BJ (cell line): ENCODE results near the gene TMEM221. TPM values are rescaled to one million over a fixed set of nuclear protein-coding genes. Genes with fewer than 3 reads are reported as not detected.

Experiments
- CTCF ChIA-PET: fragments of 350-600 bp; formaldehyde crosslinking; extraction: SDS; loops from one replicate; lab custom pipeline; 2021; ENCODE audit warnings: antibody characterized with exemption, inconsistent platforms; lab: Yijun Ruan, JAX
- POLR2A ChIA-PET: fragments of 300-600 bp; sonication (Branson Sonifier 250); formaldehyde crosslinking; extraction: SDS; loops from one replicate; lab custom pipeline; 2021; ENCODE audit warnings: antibody characterized with exemption; lab: Charles Lee
- DNase-seq: peaks from one replicate; pipeline ENCODE4 v3.0.0-alpha.2; 2011; ENCODE audit warnings: low read depth
- H3K27me3 ChIP-seq: 2 replicates; pipeline ENCODE4 v1.6.0; 2011; ENCODE audit warnings: low read length; ENCODE audit not compliant: control insufficient read depth, insufficient read depth
- H3K36me3 ChIP-seq: 2 replicates; pipeline ENCODE4 v1.5.1; 2011; ENCODE audit warnings: low read length; ENCODE audit not compliant: control insufficient read depth, insufficient read depth
- H3K4me3 ChIP-seq: 2 replicates; pipeline ENCODE4 v1.5.1; 2011; ENCODE audit warnings: low read depth, mild to moderate bottlenecking, control low read depth, low read length
- polyA plus RNA-seq: library from polyadenylated mRNA; depleted of rRNA; stranded (reverse); fragments of >200 nt; gene quantifications from 2 replicates; pipeline ENCODE4 v1.2.3, GENCODE V29; 2011
- TF ChIP-seq, protein P1 (sequence below): IDR thresholded peaks from 2 replicates; pipeline ENCODE4 v1.5.1; 2011; ENCODE audit warnings: low read depth, mild to moderate bottlenecking, control low read depth, inconsistent platforms, low read length, moderate library complexity; ENCODE audit not compliant: insufficient read depth

The TMEM221 gene
- polyA plus RNA-seq, 1 experiment, result 0.11 TPM

GRCh38 chr19:17391371-17392151 is 56.9 kb downstream of the TMEM221 start:
- H3K4me3 ChIP-seq, result peak overlapping the region; percentile 27
- no peak for DNase-seq
- ChIA-PET POLR2A (interaction anchor here (0.7 kb wide), 1 partner anchor 83 kb away, joined by 3 read pairs; no protein-coding TSS in a partner anchor), CTCF (interaction anchor here (0.6 to 3.3 kb wide), 10 partner anchors 10 to 461 kb away, joined by 3 to 18 read pairs (median 3); partner anchors contain the start of gene ABHD8)
- H3K36me3 ChIP-seq, result no peaks in the 10 kb centered on the region
- TF ChIP-seq, protein P1, sequence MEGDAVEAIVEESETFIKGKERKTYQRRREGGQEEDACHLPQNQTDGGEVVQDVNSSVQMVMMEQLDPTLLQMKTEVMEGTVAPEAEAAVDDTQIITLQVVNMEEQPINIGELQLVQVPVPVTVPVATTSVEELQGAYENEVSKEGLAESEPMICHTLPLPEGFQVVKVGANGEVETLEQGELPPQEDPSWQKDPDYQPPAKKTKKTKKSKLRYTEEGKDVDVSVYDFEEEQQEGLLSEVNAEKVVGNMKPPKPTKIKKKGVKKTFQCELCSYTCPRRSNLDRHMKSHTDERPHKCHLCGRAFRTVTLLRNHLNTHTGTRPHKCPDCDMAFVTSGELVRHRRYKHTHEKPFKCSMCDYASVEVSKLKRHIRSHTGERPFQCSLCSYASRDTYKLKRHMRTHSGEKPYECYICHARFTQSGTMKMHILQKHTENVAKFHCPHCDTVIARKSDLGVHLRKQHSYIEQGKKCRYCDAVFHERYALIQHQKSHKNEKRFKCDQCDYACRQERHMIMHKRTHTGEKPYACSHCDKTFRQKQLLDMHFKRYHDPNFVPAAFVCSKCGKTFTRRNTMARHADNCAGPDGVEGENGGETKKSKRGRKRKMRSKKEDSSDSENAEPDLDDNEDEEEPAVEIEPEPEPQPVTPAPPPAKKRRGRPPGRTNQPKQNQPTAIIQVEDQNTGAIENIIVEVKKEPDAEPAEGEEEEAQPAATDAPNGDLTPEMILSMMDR, result no peak
- H3K27me3 ChIP-seq, result peaks cover 2% of the 10 kb centered on the region; the same call in 1 of the 2 replicates

GRCh38 chr19:17390665-17391370 is 57.6 kb downstream of the TMEM221 start:
- no peaks in the 10 kb centered on the region for H3K36me3 ChIP-seq
- TF ChIP-seq, protein P1, result peak; percentile 63
- POLR2A ChIA-PET, result interaction anchor here (0.7 kb wide), 1 partner anchor 82 kb away, joined by 3 read pairs; no protein-coding TSS in a partner anchor
- peak; percentile 52 for DNase-seq
- peaks cover 2% of the 10 kb centered on the region; the same call in 1 of the 2 replicates for H3K27me3 ChIP-seq
- CTCF ChIA-PET, result interaction anchor here (0.7 to 7.8 kb wide), 9 partner anchors 11 to 105 kb away, joined by 3 to 121 read pairs (median 4); partner anchors contain the start of gene ABHD8
- H3K4me3 ChIP-seq, result peak overlapping the region; percentile 62

DNA sequence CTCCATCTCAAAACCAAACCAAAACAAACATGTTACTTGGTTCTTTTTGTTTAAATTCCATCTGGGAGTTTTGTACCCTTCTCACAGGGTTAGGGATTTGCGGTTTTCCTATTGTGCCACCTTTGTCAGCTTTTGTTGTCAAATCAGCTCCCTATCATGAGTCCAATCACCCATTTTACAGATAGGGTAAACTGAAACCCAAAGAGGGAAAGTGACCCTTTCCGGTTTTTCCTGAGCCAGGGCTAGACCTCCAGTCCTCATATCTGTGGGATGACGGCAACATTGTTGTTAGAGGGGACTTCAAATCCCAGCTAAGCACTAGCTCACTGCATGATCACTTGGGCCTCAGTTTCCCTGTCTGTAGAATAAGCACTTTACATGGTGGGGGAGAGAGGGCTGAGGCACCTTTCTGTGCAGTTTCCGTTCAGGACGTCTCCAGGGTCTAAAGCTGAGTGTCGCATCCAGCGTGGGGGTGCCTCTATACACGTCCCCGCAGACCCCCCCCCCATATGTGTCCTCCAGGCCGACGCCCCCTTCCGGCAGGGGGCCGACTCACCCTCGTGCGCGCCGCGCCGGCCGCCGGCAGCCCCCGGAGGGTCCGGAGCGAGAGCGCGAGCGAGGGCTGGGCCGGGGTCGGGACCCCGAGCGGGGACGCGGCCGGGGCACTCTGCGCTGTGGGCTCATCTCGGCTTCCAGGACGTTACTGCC is 58.4 kb downstream of the TMEM221 start:
- TF ChIP-seq, protein P1, result peak; percentile 25; the same call in 1 of the 2 replicates
- CTCF ChIA-PET, result interaction anchor here (0.9 to 7.8 kb wide), 10 partner anchors 10 to 106 kb away, joined by 3 to 121 read pairs (median 4); partner anchors contain the start of gene ABHD8
- POLR2A ChIA-PET, result no interaction called here
- H3K27me3 ChIP-seq, result peaks cover 2% of the 10 kb centered on the region; the same call in 1 of the 2 replicates
- no peak for DNase-seq
- peak overlapping the region; percentile 62 for H3K4me3 ChIP-seq
- H3K36me3 ChIP-seq, result no peaks in the 10 kb centered on the region

DNA sequence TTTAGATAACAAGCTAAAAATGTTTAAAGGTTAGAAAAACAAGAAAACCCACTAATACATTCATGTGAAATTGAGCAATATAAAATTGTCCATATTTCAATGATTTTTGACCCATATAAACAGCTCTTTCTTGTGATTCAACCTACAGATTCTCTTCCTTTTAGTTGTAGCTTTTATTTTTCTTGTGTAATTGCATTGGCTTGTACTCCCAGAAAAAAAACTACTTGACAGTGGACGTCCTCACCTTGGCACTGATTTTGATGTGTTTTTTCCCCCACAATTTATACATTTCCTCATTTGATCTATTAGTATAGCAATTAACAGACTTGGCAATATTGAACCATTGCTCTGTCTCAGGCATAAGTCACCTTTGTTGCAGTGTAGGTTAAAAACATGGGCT is 59.2 kb downstream of the TMEM221 start:
- ChIA-PET POLR2A (no interaction called here), CTCF (interaction anchor here (0.6 to 7.8 kb wide), 8 partner anchors 13 to 97 kb away, joined by 3 to 121 read pairs (median 4); no protein-coding TSS in a partner anchor)
- Histone ChIP-seq H3K4me3 (no peak overlapping the region), H3K27me3 (peaks cover 2% of the 10 kb centered on the region; the same call in 1 of the 2 replicates), H3K36me3 (no peaks in the 10 kb centered on the region)
- TF ChIP-seq, protein P1, result no peak
- DNase-seq, result no peak
